Measurements from ENCODE around the gene TREM1.
"Not testable (repeated sequence)": the region's sequence is repeated elsewhere in the genome, so short reads cannot be mapped to it uniquely, and the experiment has no call there.

Gene TREM1

GRCh38 chr6:41257369-41258195, 28.9 kb downstream of the TREM1 start:
- no peak for DNase-seq

DNA sequence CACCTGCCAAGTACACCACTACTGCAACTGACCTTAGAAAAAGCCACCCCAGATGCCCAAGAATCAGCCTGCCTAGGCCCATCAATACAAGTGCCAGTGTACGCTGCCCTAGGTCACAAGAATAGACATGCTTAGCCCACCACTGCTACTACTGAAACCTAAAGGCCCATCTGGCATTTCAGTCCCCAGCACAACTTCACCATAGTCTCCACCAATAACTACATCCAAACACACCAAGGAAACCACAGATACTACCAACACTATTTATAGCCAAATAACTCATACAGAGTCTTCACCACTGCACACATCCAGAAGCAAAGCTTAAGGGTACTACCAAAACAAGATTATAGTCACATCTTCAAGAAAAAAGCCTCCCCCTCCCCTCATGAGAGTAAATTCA, 30.1 kb downstream of the TREM1 start:
- no peak for DNase-seq

GRCh38 chr6:41255638-41256246, 30.7 kb downstream of the TREM1 start:
- DNase-seq = no peak

- DNase-seq = no peak
Observed at GRCh38 chr6:41255110-41255509, 31.4 kb downstream of the TREM1 start.

GRCh38 chr6:41252401-41253169, 33.9 kb downstream of the TREM1 start:
- DNase-seq = no peak

DNA sequence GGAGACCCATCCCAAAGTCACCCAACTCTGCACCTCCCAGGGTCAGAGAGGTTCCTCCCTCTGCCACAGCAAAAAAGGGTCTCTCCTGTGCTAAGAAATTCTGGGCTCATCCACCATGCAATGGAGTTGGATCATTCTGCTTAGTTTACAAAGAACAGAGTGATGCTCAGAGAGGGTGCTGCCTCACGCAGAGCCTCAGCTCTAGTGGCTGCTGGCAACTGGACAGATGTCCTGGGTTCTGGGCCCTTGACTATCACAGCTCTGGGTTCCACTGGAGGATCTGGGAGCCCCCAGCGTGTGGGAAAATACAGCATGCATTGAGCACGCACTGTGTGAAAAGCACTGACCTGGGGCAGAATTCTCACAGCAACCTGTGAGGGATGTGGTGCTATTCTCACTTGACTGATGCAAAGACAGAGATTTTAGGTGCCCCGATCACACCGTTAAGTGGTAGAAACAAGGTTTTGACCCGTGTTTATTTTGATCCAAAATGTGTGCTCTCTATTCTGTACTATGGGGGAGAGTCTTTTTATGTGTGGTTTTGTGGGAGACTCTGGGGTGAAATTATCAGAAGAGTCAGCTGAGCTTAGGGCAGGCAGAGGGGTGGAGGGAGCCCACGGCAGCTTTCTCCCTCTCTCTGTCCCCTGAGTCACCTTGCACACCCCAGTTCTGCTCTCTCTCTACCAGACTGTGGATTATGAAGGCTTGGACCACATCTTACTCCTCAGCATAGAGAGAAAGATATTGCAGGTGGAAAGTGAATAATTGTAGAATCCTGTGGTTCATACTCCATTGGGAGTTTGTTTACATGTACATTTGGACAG, 38.4 kb downstream of the TREM1 start:
- no peak for DNase-seq

- DNase-seq = no peak
Observed at GRCh38 chr6:41247288-41247865, 39.1 kb downstream of the TREM1 start.

DNA sequence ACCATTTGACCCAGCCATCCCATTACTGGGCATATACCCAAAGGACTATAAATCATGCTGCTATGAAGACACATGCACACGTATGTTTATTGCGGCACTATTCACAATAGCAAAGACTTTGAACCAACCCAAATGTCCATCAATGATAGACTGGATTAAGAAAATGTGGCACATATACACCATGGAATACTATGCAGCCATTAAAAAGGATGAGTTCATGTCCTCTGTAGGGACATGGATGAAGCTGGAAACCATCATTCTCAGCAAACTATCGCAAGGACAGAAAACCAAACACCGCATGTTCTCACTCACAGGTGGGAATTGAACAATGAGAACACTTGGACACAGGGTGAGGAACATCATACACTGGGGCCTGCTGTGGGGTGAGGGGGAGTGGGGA, 40.0 kb downstream of the TREM1 start:
- not testable (repeated sequence) for DNase-seq

- DNase-seq = no peak
Observed at GRCh38 chr6:41239467-41240159, 46.9 kb downstream of the TREM1 start.

GRCh38 chr6:41237128-41237527, 49.4 kb downstream of the TREM1 start:
- no peak for DNase-seq

GRCh38 chr6:41236276-41236675, 50.2 kb downstream of the TREM1 start:
- no peak for DNase-seq

DNA sequence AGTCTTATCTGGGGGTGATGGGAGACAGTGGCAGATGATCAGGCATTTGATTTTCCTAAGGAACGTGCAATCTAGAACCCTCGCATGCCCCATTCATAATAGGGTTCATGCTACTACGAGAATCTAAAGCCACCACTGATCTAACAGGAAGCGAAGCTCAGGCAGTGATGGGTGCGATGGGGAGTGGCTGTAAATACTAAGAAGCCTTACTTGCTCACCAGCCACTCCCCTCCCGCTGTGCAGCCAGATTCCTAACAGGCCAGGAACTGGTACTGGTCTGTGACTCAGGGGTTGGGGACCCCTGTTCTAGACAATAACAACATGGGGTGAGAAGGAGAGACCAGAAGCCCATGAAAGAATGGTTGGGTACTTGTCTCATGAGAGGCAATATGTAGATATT, 53.8 kb downstream of the TREM1 start:
- no peak for DNase-seq

DNA sequence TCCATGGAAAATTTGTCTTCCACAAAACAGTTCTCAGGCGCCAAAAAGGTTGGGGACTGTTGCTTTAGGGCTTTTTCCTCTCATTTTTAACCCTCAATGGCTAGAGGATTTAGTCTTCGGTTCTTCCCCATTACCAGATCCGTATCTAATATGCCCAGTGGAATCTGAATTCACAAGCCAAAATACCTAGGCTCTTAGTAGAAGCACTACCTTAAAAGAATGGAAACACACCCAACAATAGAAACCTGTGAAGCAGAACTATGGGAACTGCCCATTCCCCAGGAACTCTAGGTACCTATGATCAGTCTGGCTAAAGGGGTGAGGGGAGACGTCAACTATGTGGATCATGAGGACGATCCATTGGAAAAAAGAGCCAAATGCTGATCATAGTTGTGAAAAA, 55.2 kb downstream of the TREM1 start:
- no peak for DNase-seq

GRCh38 chr6:41229721-41230120, 56.8 kb downstream of the TREM1 start:
- no peak for DNase-seq

GRCh38 chr6:41228616-41229015, 57.9 kb downstream of the TREM1 start:
- DNase-seq = no peak

DNA sequence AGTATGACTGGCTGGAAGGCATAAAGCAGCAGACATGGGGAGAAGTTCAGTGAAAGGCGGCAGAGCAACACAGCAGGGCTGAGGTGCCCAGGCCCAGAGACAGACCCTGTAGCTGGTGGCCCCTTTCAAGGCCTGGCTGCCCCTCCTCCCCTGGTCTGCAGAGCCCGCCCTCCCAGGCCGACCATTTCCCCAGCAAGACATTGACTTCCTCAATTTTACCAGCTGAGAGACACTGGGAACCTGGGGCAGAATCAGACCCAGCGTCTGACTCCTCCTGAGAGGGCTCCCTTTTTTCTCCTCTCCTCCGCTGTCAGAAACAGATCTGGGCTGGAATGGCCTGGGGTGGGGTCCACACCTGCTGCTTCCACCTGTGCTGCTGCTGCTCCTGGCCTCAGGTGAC, 58.4 kb downstream of the TREM1 start, which contains the start of gene TREML4:
TSS of gene TREML4 (plus strand) at position 254 of the 400 bp plus-strand sequence. CDS start at position 333, 79 bp downstream.
- no peak for DNase-seq

DNA sequence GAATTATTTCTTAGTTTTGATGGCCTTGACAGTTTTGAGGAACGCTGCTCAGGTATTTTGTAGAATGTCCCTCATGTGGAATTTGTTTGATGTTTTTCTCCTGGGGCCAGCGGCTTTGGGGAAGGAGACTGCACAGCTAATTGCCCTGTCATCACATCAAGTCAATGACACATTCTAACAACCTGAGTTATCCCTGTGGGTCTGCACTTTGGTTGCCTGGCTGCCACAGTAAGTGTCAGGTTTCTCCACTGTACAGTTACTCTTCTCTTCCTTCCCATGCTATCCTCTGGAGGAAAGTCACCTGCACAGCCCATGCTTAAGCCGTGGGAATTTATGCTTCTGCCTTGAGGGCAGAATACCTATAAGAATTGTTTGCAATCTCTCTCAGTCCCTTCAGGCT, 59.7 kb downstream of the TREM1 start:
- no peak for DNase-seq

GRCh38 chr6:41224800-41225199, 61.7 kb downstream of the TREM1 start:
- DNase-seq = no peak
